ENCODE data around the gene APOB. TPM values are rescaled to one million over a fixed set of nuclear protein-coding genes. Genes with fewer than 3 reads are reported as not detected.

APOB gene
- total and polyA plus RNA-seq, 2 of the 13 experiments (the other 11 are each of a cell fraction or from before 2014, with no cell fraction given): 1,569 to 2,515 TPM

DNA sequence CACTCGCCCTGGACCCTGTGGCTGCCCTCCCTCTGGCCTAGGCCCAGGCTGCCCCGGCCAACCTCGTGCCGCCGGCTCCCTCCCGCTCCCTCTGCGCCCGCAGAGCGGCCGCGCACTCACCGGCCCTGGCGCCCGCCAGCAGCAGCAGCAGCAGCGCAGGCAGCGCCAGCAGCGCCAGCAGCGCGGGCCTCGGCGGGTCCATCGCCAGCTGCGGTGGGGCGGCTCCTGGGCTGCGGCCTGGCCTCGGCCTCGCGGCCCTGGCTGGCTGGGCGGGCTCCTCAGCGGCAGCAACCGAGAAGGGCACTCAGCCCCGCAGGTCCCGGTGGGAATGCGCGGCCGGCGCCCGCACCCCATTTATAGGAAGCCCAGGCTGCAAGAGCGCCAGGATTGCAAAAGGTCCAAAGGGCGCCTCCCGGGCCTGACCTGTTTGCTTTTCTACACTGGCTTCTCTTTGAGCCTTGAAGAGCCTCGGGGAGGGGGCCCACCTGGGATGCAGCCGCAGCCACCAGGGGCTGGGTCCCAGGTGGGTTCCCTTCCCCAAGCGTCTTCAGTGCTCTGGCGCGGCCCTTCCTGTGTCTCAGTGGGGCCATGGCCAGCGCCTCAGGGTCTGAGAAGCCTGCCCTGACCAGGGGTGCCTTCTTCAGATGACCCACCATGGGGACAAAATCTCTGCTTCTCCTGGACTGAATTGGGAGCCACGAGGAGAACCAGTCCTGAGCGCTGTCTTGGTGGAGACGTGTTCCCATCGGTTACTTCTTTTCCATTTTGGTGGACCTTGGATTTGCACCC, at the start of gene APOB (continued):
- TF ChIP-seq ZNF572 (CRISPR knock-in tag; IDR thresholded peaks at IDR 0.05): peak; percentile 82; the same call in 1 of the 2 replicates
- TF ChIP-seq MEF2D (CRISPR knock-in tag; IDR thresholded peaks at IDR 0.05): peak; percentile 89
- TF ChIP-seq, protein P1, sequence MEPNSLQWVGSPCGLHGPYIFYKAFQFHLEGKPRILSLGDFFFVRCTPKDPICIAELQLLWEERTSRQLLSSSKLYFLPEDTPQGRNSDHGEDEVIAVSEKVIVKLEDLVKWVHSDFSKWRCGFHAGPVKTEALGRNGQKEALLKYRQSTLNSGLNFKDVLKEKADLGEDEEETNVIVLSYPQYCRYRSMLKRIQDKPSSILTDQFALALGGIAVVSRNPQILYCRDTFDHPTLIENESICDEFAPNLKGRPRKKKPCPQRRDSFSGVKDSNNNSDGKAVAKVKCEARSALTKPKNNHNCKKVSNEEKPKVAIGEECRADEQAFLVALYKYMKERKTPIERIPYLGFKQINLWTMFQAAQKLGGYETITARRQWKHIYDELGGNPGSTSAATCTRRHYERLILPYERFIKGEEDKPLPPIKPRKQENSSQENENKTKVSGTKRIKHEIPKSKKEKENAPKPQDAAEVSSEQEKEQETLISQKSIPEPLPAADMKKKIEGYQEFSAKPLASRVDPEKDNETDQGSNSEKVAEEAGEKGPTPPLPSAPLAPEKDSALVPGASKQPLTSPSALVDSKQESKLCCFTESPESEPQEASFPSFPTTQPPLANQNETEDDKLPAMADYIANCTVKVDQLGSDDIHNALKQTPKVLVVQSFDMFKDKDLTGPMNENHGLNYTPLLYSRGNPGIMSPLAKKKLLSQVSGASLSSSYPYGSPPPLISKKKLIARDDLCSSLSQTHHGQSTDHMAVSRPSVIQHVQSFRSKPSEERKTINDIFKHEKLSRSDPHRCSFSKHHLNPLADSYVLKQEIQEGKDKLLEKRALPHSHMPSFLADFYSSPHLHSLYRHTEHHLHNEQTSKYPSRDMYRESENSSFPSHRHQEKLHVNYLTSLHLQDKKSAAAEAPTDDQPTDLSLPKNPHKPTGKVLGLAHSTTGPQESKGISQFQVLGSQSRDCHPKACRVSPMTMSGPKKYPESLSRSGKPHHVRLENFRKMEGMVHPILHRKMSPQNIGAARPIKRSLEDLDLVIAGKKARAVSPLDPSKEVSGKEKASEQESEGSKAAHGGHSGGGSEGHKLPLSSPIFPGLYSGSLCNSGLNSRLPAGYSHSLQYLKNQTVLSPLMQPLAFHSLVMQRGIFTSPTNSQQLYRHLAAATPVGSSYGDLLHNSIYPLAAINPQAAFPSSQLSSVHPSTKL (CRISPR knock-in tag; IDR thresholded peaks at IDR 0.05): peak; percentile 94
- TF ChIP-seq TARDBP (CRISPR knock-in tag; IDR thresholded peaks at IDR 0.05): peak; percentile 81; the same call in 1 of the 2 replicates
- TF ChIP-seq, protein P2, sequence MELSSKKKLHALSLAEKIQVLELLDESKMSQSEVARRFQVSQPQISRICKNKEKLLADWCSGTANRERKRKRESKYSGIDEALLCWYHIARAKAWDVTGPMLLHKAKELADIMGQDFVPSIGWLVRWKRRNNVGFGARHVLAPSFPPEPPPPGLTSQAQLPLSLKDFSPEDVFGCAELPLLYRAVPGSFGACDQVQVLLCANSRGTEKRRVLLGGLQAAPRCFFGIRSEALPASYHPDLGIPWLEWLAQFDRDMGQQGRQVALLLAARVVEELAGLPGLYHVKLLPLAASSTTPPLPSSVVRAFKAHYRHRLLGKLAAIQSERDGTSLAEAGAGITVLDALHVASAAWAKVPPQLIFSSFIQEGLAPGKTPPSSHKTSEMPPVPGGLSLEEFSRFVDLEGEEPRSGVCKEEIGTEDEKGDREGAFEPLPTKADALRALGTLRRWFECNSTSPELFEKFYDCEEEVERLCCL (CRISPR knock-in tag; IDR thresholded peaks at IDR 0.05; ENCODE audit: borderline replicate concordance): no peak
- peak; percentile 83; the same call in 1 of the 2 replicates for TF ChIP-seq FOXK1 (CRISPR knock-in tag; IDR thresholded peaks at IDR 0.05; ENCODE audit: borderline replicate concordance, low read depth)
- TF ChIP-seq GABPA (IDR thresholded peaks at IDR 0.05; ENCODE audit: low read depth, low read length): no peak
- TF ChIP-seq GABPA (CRISPR knock-in tag; IDR thresholded peaks at IDR 0.05; ENCODE audit: low read depth): 0 out of 2 replicates have a peak, but pooled peaks have one; percentile 13
- TF ChIP-seq, protein P3, sequence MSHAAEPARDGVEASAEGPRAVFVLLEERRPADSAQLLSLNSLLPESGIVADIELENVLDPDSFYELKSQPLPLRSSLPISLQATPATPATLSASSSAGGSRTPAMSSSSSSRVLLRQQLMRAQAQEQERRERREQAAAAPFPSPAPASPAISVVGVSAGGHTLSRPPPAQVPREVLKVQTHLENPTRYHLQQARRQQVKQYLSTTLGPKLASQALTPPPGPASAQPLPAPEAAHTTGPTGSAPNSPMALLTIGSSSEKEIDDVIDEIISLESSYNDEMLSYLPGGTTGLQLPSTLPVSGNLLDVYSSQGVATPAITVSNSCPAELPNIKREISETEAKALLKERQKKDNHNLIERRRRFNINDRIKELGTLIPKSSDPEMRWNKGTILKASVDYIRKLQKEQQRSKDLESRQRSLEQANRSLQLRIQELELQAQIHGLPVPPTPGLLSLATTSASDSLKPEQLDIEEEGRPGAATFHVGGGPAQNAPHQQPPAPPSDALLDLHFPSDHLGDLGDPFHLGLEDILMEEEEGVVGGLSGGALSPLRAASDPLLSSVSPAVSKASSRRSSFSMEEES (CRISPR knock-in tag; IDR thresholded peaks at IDR 0.05): peak; percentile 93
- TF ChIP-seq, protein P4, sequence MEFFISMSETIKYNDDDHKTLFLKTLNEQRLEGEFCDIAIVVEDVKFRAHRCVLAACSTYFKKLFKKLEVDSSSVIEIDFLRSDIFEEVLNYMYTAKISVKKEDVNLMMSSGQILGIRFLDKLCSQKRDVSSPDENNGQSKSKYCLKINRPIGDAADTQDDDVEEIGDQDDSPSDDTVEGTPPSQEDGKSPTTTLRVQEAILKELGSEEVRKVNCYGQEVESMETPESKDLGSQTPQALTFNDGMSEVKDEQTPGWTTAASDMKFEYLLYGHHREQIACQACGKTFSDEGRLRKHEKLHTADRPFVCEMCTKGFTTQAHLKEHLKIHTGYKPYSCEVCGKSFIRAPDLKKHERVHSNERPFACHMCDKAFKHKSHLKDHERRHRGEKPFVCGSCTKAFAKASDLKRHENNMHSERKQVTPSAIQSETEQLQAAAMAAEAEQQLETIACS (CRISPR knock-in tag; IDR thresholded peaks at IDR 0.05): peak; percentile 44; the same call in 1 of the 2 replicates
- no peak; the same call in 1 of the 2 replicates for TF ChIP-seq ZNF460 (CRISPR knock-in tag; IDR thresholded peaks at IDR 0.05; ENCODE audit: borderline replicate concordance)
- TF ChIP-seq EEA1 (CRISPR knock-in tag; IDR thresholded peaks at IDR 0.05; ENCODE audit: borderline replicate concordance): peak; percentile 95
- peak; percentile 91 for TF ChIP-seq ZNF230 (CRISPR knock-in tag; IDR thresholded peaks at IDR 0.05)
- no peak; the same call in 1 of the 2 replicates for TF ChIP-seq ZMYM3 (CRISPR knock-in tag; IDR thresholded peaks at IDR 0.05)
- TF ChIP-seq ZNF7 (CRISPR knock-in tag; IDR thresholded peaks at IDR 0.05): no peak
- TF ChIP-seq, protein P5, sequence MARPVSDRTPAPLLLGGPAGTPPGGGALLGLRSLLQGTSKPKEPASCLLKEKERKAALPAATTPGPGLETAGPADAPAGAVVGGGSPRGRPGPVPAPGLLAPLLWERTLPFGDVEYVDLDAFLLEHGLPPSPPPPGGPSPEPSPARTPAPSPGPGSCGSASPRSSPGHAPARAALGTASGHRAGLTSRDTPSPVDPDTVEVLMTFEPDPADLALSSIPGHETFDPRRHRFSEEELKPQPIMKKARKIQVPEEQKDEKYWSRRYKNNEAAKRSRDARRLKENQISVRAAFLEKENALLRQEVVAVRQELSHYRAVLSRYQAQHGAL (CRISPR knock-in tag; IDR thresholded peaks at IDR 0.05; ENCODE audit: not compliant biosample characterization): peak; percentile 90
- TF ChIP-seq ZNF75D (CRISPR knock-in tag; IDR thresholded peaks at IDR 0.05; ENCODE audit: borderline replicate concordance): 0 out of 2 replicates have a peak, but pooled peaks have one; percentile 28
- peak; percentile 94; the same call in 1 of the 2 replicates for TF ChIP-seq TMF1 (CRISPR knock-in tag; IDR thresholded peaks at IDR 0.05; ENCODE audit: low read depth)

Measured in HepG2 (cell line).